Lower leg skin (tissue), 3 donors: ENCODE data around the gene GALNT18.

Experiments
- CTCF ChIP-seq, 3 donors: fragments of 450-650 bp; IDR thresholded peaks; one replicate each; pipeline ENCODE4 v1.5.1; 2016; ENCODE audit warnings: antibody characterized with exemption in 3 of 3, mild to moderate bottlenecking in 3 of 3, moderate library complexity in 2 of 3
- POLR2A ChIP-seq, 2 donors: fragments of 450-650 bp; IDR thresholded peaks; one replicate each; pipeline ENCODE4 v1.6.1; 2016 to 2017; ENCODE audit warnings: antibody characterized with exemption in 2 of 2, mild to moderate bottlenecking in 1 of 2, moderate library complexity in 1 of 2

- no peak for TF ChIP-seq POLR2A (IDR thresholded peaks at IDR 0.05)
- no peak for TF ChIP-seq CTCF (IDR thresholded peaks at IDR 0.05)
These were observed 309.1 kb downstream of the GALNT18 start for GRCh38 chr11:11312738-11313137.
